C1 segment of cervical spinal cord (tissue), 14 donors: ENCODE results near the gene STON2.
"Not testable (repeated sequence)": the region's sequence is repeated elsewhere in the genome, so short reads cannot be mapped to it uniquely, and the experiment has no call there.

Experiments
- DNase-seq, 14 donors: peaks; one replicate each; lab custom pipeline; 2025; lab: John Stamatoyannopoulos, UW

STON2 gene

DNA sequence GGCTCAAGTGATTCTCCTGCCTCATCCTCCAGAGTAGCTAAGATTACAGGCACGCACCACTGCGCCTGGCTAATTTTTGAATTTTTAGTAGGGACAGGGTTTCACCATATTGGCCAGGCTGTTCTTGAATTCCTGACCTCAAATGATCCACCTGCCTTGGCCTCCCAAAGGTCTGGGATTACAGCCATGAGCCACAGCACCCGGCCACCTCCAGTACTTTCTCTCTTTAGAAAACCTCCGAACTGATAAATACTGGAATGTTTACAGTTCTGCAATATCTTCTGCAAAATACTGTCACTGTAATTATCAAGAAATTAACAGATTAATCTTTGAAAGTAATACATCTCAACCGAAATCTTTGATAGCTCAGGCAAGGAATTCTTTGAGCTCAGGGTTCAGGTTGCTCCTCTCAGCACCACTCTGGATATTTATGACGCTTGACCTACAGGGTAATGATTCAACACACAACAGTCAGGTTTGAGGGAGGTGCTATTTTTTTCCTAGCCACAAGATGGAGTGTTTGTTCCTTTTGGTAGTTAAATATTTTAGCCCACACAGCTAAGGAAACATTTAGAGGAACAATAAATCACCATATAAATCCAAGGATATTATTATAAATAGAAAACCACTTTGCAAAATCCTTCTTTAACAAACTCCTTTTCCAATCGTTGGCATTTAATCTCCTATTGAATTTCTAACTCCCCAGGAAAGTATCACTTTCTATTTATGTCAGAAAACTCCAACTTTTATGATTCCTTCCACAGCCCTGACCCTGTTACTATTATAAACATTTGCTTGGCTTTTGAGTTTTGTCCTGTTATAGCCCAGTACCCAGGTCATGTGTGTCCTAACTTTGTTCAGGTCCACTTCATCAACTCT, 130.8 kb downstream of the STON2 start:
- DNase-seq = peak in 2 of 14 donors; percentile 9 to 14

DNA sequence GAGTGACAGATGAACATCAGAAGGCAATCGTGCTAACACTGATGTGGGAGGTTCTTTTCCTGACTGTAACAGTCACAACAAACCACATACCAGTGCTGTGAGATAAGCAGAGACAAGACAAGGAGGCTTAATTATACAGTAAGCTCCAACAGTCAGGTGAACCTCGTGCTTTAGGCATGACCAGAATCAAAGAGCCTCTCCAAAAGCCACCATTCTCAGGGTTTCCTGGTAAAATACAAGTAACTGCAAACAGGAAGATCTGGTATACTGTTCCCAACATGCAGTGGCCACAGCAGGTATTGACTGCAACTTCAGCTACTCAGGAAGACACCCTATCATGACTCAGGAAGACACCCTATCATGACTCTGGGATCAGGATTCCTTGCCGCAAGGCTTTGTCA, 132.1 kb downstream of the STON2 start:
- DNase-seq = no peak

DNA sequence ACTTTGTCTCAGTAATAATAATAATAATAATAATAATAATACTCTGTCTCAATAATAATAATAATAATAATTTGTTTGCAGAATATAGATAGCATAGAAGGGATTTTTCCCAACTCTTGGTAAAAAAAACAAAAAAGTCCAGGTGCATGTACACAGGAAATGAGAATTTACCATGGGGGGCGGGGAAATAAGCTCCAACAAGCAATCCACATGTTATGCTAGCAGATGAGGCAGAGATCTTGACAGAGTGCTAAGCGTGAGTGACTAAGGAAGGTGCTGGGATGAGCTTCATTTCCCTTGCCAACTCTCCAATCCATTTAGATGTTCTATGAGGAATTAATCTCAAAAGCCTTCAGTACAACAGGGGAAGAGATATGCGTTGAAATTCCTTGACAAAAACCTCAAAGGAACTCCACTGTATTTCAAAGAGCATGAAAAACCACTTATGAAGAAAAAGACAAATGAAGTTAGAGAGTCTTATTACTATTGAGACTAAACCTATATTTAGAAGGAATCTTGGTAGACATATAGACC, 134.4 kb downstream of the STON2 start:
- no peak for DNase-seq

DNA sequence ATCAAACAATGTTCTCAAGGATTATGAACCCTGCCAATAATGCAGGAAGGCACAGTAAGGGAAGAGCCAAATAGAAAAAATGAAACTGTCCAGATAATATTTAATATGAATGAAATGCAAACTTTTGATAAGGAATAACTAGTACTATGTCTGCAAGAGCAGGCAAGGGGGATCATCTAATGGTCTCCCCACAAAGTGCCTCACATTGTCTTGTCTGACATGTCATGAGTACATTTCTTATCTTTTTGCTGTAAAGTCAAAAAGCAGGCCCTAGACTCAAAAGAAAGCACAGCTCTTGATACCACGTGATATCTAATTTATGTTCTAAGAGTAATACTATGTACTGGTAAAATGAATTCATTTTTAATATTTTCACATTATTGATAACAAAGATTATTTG, 135.5 kb downstream of the STON2 start:
- no peak for DNase-seq

DNA sequence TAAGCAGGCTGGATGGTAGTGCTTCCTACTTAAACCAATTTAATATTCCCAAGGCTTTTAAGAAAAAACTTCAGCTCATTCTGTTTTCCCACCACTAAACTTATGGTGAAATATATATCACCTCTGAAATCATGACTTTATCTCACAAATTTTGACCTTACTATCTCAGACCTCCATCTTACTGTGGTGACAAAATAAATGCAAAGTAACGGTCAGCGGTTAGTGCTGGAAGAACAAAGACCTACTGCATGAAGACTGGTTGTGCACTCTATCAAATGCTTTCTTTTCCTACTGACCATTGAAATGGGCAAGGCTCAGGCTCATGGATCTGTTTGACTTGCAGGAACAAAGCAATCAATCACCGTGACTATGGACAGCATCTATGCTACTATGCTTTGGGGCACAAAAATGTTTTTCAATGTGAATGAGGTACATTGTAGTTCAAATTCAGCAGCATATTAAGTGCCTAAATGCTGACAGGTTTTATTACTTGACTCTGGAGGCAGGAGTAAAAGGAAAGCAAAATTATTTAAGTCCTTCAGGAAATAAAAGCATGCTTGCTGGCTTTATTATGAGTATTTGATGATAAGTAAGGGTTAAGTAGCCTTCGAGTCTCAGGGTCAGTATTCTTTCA, 136.2 kb downstream of the STON2 start:
- DNase-seq = no peak

DNA sequence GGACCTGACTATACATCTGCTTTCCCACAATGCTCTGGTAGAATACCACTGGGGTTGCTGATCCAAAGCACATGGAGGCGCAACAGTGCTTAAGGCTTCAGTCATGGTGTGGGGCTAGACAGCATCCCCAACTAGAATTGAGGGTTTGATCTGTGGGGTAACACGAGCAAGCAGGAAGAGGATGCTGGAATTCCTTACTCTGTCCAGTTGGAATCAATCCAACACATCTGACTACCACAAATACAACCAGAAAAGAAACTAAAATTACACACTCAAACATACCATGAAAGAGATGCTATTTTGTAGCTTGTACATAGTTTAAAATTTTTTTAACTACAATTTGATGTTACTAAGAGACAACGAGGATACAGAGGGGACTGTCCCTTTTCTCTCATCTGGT, 138.9 kb downstream of the STON2 start:
- no peak for DNase-seq

DNA sequence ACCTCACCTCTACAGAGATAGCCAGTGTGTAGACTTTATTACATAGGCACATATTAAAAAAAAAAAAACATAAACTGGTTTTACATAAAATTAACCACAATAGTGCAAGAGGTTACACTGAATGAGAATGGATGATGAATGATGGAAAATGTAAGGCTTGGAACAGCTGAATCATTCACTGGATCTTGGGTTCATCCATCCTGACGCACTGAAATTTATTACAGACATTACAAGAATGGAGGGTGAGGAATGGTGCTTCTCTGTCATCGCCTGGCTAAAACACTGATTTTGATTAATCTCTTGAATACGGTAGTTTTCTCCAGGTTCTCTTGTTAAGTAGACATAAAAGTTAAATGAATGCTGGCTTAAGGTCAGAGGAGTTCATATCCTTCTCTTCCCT, 139.4 kb downstream of the STON2 start:
- no peak for DNase-seq

DNA sequence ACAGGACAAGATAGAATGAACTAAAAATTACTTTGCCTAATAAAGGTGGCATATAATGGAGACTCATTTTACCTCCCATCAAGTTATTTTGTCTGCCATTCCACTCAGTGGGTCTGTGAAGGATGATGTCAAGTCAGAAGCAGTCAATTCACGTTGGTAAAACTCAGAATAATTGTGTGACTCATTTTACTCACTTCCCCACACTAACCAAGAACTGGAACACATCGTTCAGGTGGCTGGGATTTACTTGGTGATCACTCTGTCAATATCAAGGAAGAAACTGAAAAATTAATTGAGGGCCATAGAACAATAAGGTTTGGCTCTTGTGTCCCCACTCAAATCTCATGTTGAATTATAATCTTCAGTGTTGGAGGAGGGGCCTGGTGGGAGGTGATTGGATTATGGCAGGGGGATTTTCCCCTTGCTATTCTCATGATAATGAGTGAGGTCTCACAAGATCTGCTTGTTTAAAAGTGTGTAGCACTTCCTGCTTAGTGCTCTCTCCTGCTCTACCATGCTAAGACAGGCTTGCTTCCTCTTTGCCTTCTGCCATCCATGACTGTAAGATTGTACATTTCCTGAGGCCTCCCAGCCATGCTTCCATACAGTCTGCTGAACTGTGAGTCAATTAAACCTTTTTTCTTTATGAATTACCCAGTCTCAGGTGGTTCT, 143.7 kb downstream of the STON2 start:
- DNase-seq = no peak

DNA sequence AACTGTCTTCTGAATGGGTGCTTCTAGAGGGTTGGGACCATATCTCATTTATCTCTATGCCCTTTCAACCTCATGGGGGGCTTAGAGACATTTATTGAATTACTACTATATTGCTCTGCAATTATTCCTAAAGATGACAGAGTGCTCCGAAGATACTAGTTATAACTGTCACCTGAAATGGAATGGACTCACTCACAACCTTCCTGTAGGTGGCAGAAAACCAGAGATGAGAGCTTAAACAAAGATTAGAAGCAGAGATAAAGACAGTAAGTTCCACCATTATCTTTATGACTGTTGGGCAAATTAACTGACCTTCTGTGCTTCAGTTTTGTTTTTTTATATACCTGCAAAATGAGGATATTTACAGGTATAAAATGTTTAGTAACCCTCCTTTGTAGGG, 147.8 kb downstream of the STON2 start:
- DNase-seq = no peak

DNA sequence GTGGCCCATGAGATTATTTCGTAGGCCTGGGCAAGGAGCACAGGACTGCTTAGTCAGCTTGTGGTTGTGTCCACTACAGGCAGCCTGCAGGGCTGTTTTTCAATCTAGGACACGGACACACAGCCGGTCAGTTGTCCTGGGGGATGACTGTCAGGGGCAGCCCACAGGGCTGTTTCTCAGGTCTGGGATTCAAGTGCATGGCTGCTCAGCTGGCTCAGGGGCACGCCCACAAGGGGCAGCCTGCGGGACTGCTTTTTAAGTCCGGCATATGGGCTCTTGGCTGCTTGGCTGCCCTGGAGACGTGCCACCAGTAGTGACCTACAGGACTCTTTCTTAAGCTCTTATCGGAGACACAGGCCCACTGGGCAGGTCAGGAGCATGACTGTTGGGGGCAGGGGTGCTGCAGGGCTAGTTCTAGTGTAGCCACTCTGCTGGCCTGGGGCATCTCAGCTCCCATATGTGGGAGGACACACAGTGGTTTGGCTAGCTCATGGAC, 152.8 kb downstream of the STON2 start:
- DNase-seq = no peak

DNA sequence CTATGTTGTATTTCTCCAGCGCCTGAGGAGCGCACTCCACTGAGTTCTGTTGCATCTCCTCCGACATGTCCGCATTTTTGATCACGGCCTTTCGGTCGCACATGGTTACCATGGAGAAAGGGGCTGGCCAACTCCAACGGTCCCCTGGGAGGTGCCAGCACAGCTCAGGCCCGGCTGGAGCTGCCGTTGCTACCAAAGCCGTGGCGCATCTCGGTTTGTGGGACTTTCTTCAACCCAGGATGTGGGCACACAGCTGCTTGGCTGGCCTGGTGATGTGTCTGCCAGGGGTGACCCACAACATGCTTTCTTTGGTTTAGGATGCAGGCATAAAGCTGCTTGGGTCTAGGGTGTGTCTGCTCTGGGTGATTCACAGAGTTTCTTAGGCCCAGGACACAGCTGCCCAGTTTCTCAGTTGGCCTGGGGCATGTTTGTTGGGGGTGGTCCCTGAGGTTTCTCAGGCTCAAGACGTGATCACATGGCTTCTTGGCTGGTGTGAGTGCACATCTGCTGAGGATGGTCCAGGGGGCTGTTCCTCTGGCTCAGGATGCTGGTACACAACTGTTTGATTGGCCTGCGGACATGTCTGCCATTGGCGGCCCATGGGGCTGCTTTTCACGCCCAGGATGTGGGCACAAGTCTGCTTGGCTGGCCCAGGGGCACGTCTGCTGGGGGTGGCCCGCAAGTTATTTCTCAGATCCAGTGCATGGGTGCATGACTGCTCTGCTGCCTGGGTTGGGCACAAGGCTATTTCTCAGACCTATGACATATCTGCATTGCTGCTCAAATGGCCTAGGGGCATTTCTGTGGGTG, 153.5 kb downstream of the STON2 start:
- DNase-seq = no peak

DNA sequence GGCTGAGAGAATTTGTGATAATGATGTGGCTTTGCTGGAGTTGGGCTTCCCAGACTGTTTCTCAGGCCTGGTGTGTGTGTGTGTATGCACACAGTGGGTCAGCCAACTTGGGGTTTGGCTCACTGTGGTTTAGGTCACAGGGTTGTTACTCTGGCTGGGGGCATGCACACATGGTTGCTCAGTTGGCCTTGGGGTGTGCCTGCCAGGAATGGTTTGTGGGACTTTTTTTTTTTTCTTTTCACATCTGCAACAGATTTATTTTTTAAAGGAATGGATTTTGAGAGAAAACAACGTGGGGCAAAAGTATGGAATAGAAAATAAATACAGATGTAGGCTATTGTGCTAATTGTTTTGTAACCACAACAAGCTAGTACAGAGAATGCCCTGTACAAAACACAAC, 154.4 kb downstream of the STON2 start:
- no peak for DNase-seq

DNA sequence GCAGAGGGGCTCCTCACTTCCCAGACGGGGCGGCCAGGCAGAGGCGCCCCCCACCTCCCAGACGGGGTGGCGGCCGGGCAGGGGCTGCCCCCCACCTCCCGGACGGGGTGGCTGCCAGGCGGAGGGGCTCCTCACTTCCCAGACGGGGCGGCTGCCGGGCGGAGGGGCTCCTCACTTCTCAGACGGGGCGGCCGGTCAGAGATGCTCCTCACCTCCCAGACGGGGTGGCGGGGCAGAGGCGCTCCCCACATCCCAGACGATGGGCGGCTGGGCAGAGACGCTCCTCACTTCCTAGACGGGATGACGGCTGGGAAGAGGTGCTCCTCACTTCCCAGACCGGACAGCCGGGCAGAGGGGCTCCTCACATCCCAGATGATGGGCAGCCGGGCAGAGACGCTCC, 155.7 kb downstream of the STON2 start:
- not testable (repeated sequence) for DNase-seq

DNA sequence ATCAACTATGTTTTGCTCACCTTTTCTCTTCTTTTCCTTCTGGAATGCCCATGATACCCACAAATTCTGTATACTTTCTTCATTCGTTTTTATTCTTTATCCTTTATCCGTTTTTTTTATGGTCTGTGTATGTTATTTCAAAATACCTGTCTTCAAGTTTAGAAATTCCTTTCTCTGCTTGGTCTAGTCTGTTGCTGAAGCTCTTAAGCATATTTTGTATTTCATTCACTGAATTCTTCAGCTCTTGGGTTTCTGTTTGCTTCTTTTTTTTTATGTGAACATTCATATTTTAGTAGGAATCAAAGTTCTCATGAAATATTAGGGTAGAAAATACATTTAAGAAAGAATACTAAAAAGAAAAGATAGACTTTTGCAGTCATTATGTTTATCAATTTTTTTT, 156.6 kb downstream of the STON2 start:
- DNase-seq = no peak

DNA sequence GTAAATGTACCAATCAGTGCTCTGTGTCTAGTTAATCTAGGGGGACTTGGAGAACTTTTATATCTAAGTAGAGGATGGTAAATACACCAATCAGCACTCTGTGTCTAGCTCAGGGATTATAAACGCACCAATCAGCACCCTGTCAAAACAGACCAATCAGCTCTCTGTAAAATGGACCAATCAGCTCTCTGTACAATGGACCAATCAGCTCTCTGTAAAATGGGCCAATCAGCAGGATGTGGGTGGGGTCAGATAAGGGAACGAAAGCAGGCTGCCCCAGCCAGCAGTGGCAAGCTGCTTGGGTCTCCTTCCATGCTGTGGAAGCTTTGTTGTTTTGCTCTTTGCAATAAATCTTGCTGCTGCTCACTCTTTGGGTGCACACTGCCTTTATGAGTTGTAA, 163.3 kb downstream of the STON2 start:
- not testable (repeated sequence) for DNase-seq

DNA sequence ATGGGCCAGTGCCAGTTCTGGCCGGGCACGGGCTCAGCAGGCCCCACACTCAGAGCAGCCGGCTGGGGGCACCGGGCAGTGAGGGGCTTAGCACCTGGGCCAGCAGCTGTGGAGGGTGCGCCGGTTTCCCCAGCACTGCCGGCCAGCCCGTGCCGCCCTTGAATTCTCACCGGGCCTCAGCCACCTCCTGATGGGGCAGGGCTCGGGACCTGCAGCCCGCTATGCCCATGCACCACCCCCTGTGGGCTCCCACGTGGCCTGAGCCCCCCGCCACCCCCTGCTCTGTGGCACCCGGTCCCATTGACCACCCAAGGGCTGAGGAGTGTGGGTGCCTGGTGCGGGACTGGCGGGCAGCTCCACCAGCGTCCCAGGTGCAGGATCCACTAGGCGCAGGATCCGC, 164.0 kb downstream of the STON2 start:
- no peak for DNase-seq

DNA sequence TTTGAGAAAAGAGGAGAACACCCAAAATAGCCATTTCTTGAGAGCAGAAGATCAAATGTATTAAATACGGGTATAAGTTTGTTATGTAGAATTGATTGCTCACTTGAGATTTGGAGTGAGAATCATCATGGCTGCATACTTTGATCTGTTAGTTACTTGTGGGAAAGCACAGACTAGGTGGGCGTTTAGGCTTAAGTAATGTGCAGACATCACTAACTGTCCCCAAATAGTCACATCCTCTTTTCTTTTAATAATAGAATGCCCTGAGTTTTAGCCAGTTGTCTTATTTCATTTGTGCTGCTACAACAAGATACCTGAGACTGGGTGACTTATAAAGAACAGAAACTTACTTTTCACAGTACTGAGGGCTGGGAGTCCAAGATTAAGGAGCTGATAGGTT, 165.0 kb downstream of the STON2 start:
- no peak for DNase-seq

DNA sequence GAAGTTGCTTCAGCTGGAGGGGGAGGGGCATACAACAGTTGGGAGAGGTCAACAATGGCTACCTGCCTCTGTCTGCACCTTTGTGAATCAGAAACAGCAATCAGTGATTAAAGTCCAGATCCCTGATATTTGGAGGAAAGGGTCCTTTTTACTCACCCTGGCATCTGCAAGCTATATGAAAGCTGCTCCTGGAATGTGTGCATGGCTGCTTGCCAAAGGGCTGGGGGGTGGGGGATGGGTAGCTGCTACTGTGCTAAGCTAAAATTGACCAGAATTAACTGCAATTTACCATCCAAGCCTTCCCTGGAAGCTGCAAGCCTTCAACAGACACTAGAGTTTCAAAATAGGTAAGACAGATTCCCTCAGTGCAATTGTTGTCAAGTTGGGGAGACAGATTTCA, 165.8 kb downstream of the STON2 start:
- no peak for DNase-seq

DNA sequence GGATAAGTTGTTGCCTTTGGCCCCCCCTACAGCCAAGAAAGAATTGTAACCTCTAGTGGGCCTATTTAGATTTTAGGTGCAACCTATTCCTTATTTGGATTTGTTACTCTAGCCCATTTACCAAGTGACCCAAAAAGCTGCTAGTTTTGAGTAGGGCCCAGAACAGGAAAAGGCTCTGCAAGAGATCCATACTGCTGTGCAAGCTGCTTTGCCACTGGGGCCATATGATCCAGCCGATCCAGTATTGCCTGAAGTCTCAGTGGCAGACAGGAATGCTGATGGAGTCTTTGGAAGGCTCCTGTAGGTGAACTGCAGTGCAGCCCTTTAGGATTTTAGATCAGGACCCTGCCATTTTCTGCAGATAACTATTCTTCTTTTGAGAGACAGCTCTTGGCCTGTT, 166.5 kb downstream of the STON2 start:
- no peak for DNase-seq

DNA sequence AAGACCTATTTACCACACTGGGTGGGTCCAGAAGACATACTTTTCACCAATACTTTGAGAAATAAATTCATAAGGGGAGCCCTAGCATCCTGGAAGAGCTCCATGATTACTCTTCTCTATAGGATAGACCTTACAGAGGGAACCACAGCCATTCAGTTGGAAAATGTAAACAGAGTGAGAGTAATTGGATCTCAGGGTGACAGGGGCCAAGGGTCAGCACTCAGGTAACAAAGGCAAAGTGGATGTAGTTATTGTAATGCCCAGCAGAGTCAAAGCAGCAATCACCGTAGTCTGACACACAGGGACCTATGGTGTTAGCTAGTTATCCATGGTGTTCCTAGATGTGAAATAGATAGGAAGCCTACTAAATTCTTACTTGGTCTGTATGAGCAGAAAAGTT, 168.6 kb downstream of the STON2 start:
- no peak for DNase-seq

DNA sequence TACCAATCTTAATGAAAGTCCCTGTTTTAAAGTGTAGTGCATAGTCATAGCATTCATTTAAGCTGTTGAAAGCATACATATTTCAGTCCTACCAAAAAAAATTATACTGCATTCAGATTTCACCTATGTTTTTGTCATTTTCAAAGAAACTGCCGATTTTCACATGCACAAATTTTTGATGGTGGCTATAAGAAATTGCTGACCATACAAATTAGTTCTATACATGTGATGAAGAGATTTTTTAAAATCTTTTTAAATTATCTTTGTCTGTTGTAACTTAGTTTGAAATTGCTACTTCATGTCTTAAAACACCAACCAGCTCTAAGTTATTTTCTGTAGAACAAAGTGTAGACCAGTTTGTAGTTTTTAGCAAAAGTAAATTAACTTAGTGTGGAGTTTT, 175.9 kb downstream of the STON2 start:
- DNase-seq = no peak
